ENCODE results near the gene GRID1.

DNA sequence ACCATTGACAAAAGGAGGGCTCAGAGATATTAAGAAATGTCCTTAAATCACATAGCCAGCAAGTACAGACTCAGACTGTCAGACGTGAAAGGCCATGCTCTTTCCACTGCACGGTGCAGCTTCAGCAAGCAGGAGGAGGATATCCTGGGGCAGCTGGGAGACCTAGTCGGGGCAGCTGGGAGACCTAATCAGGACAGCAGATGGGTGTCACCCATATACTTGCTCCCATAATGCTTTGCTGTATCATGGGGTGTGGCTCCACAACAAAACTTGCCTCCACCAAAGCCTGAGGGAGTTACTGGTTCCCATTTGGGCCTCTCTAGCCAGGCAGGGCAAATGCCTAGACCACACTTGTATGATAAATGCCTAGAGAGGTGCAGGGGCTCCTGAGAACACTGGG lies 55.4 kb downstream of the GRID1 start:
- TF ChIP-seq CTCF (IDR thresholded peaks at IDR 0.05) = no peak
- TF ChIP-seq POLR2A (IDR thresholded peaks at IDR 0.05) = no peak
